Type B pancreatic cell (in vitro differentiated cells): Measurements from ENCODE around the gene RAPGEF1. TPM values are rescaled to one million over a fixed set of nuclear protein-coding genes. Genes with fewer than 3 reads are reported as not detected.
A peak's percentile ranks its signal among the peaks of the same experiment; 100 is the strongest.
"Not testable (repeated sequence)": the region's sequence is repeated elsewhere in the genome, so short reads cannot be mapped to it uniquely, and the experiment has no call there.

Experiments used
- DNase-seq: peaks from one replicate; pipeline ENCODE4 v3.0.0; 2021; ENCODE audit warnings: mixed read lengths; ENCODE audit not compliant: unreplicated experiment; ENCODE audit errors: extremely low spot score
- H3K27ac Mint-ChIP-seq: 2 replicates; pipeline ENCODE4 v1.8.0; 2021; ENCODE audit warnings: mild to moderate bottlenecking, mixed read lengths
- H3K27me3 Mint-ChIP-seq: 2 replicates; pipeline ENCODE4 v1.8.0; 2021; ENCODE audit warnings: mixed read lengths
- H3K36me3 Mint-ChIP-seq: 2 replicates; pipeline ENCODE4 v1.8.0; 2021; ENCODE audit warnings: mixed read lengths
- H3K4me1 Mint-ChIP-seq: one replicate; pipeline ENCODE4 v1.8.0; 2021; ENCODE audit warnings: mixed read lengths; ENCODE audit not compliant: unreplicated experiment
- H3K4me3 Mint-ChIP-seq: 2 replicates; pipeline ENCODE4 v1.8.0; 2021; ENCODE audit warnings: mild to moderate bottlenecking, mixed read lengths
- H3K9me3 Mint-ChIP-seq: 2 replicates; pipeline ENCODE4 v1.8.0; 2021; ENCODE audit warnings: mixed read lengths
- CTCF ChIP-seq: fragments of 200-600 bp; sonication (generic); conservative IDR thresholded peaks from 2 replicates; pipeline ENCODE4 v1.5.0; 2021; ENCODE audit warnings: antibody characterized with exemption, mild to moderate bottlenecking
- total RNA-seq: library from RNA; stranded (reverse); gene quantifications from 2 replicates; pipeline ENCODE4 v1.2.1, GENCODE V29; 2021; ENCODE audit warnings: low replicate concordance

The RAPGEF1 gene
- total RNA-seq, 1 donor from 2014 or later: 45.9 TPM

GRCh38 chr9:131713016-131713415 is 26.9 kb downstream of the RAPGEF1 start:
- TF ChIP-seq CTCF: no peak
- H3K4me3 Mint-ChIP-seq: no peak overlapping the region
- no peaks in the 10 kb centered on the region for H3K9me3 Mint-ChIP-seq
- no peaks in the 10 kb centered on the region for H3K27me3 Mint-ChIP-seq
- peak overlapping the region; percentile 41 for H3K27ac Mint-ChIP-seq
- no peak for DNase-seq
- peaks cover 11% of the 10 kb centered on the region for H3K36me3 Mint-ChIP-seq
- peaks cover 42% of the 10 kb centered on the region for H3K4me1 Mint-ChIP-seq

- Mint-ChIP-seq H3K36me3 (peaks cover 7% of the 10 kb centered on the region), H3K4me1 (peaks cover 44% of the 10 kb centered on the region), H3K27ac (no peak overlapping the region)
Observed at GRCh38 chr9:131712151-131712716, 27.6 kb downstream of the RAPGEF1 start.

GRCh38 chr9:131709771-131710431 is 30.0 kb downstream of the RAPGEF1 start:
- H3K36me3 Mint-ChIP-seq: peaks cover 5% of the 10 kb centered on the region
- H3K27ac Mint-ChIP-seq: peak overlapping the region; percentile 57
- no peak for TF ChIP-seq CTCF
- H3K27me3 Mint-ChIP-seq: no peaks in the 10 kb centered on the region
- H3K4me1 Mint-ChIP-seq: peaks cover 39% of the 10 kb centered on the region
- no peak overlapping the region for H3K4me3 Mint-ChIP-seq
- DNase-seq: no peak
- H3K9me3 Mint-ChIP-seq: no peaks in the 10 kb centered on the region

More at GRCh38 chr9:131712151-131712716, 27.6 kb downstream of the RAPGEF1 start:
- TF ChIP-seq CTCF: no peak
- H3K4me3 Mint-ChIP-seq: no peak overlapping the region
- H3K9me3 Mint-ChIP-seq: no peaks in the 10 kb centered on the region
- H3K27me3 Mint-ChIP-seq: no peaks in the 10 kb centered on the region
- DNase-seq: no peak

- H3K36me3 Mint-ChIP-seq, H3K9me3 Mint-ChIP-seq, DNase-seq, H3K4me3 Mint-ChIP-seq, H3K27me3 Mint-ChIP-seq: not testable (repeated sequence)
- Mint-ChIP-seq H3K27ac (peak overlapping the region; percentile 57), H3K4me1 (peaks cover 41% of the 10 kb centered on the region)
Observed at GRCh38 chr9:131709010-131709770, 30.7 kb downstream of the RAPGEF1 start.

- Mint-ChIP-seq H3K27me3 (no peaks in the 10 kb centered on the region), H3K36me3 (peaks cover 4% of the 10 kb centered on the region), H3K9me3 (no peaks in the 10 kb centered on the region), H3K4me1 (peaks cover 40% of the 10 kb centered on the region), H3K27ac (peak overlapping the region; percentile 3), H3K4me3 (no peak overlapping the region)
- no peak for TF ChIP-seq CTCF
- DNase-seq: no peak
Observed at GRCh38 chr9:131708226-131709002, 31.5 kb downstream of the RAPGEF1 start.
